Posterior cingulate gyrus (tissue), 11 donors: ENCODE measurements around the gene ELAVL4.

ENCODE experiments used
- DNase-seq, 10 donors: peaks; one replicate each; pipeline versions ENCODE4 v3.0.0 to v3.0.0-alpha.2; 2020 to 2021; ENCODE audit warnings: mixed read lengths in 3 of 10
- intact Hi-C: fragments of 100-400 bp; cut with DNase I; formaldehyde crosslinking; loops from one replicate; pipeline ENCODE4 v1.15.1; 2023

Gene ELAVL4

DNA sequence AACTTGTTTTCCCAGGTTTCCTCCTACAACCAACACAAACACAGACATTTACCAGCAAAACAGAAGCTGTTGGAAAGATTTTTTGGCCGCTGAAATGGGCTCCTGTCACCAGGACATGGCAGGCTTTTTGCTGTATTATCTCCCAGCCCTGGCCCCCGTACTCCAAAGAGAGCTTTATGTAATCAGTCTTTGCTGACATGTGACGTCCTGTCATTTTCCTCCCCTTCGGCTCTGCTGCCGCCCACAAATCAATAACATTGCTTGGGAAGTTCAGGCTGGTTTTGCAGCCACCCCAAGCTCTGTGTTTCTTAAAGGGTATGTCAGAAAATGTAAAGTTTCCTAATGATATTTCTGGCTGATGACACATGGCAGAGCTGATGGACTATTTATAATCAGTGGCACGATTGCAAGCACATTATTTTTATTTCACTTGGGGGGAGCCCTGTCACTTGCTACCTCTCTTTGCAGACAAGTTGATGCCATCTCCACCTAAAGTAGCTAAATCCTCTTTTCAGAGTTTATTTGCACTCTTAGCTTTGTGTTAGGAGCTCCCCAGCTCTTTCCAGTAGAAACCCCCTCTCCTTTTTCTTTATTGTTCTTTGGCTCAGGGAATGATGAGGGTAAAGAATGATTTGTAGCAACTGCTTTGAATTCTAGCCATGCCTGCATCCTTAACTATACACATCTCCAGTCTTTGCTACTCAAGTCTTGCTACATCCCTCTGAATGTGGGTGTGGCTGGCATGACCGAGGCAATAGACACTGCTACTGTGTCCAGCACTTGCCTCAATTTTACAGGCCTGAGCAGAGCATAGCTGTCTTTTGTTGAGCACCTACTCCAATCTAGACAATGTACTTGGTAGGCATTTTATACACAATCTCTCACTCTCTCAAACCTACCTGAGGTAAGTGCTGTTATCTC is 67.3 kb downstream of the ELAVL4 start:
- intact Hi-C loops: no loop called here
- no peak for DNase-seq

DNA sequence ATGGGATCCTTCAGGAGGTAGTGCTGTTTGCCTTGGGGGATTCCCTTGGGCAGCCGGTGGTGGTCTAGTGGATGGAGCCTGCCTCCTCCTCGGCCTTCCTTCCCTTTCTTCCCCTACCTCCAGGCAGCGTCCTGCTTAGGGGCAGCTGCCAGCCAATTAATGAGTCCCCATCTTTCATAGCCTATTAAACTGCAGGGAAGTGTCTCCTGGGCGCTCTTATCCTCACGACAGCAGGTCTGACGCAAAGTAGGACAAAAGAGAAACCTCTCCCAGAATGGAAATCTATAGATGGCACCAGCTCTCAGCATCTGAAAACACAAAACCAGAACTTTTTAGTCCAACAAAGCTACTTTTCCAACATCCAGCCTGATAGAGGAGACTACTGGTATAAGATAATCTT is 69.3 kb downstream of the ELAVL4 start:
- intact Hi-C loops: no loop called here
- no peak for DNase-seq

DNA sequence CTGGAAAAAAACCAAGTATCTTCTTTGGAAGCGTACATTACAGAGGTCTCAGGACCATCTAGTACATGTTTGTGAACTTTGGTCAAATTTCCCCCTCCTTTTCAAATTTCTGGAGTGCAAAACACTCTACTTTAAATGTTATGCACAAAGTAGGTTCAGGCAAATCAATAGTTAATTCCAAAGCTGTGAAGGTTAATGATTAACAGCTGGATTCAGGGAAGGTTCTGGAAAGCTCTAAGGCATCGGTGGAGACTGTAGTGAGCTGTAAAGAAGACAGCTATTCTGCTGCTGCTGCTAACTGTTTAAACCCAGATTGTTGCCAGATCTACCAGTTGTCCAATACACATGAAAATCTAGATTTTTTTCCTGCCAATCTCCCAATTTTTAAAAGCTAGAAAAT is 70.9 kb downstream of the ELAVL4 start:
- no peak for DNase-seq
- intact Hi-C loops: no loop called here

DNA sequence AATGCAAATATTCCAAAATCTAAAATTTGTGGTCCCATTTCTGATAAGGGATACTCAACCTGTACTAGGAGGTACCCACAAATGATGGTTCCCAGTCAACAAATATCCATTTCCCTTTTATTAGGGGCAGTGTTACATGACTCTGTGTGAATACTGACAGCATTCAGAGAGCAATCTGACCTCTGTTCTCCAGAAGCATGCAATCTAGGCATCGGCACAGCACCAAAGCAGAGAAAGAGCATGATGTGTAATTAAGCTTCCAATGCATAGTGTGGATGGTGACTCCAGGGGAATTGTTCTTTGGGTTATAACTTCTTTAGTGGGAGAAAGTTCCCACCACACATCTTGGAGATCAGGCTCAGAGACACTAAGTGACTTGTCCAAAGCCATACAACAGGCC is 71.6 kb downstream of the ELAVL4 start:
- intact Hi-C loops: no loop called here
- DNase-seq: no peak

DNA sequence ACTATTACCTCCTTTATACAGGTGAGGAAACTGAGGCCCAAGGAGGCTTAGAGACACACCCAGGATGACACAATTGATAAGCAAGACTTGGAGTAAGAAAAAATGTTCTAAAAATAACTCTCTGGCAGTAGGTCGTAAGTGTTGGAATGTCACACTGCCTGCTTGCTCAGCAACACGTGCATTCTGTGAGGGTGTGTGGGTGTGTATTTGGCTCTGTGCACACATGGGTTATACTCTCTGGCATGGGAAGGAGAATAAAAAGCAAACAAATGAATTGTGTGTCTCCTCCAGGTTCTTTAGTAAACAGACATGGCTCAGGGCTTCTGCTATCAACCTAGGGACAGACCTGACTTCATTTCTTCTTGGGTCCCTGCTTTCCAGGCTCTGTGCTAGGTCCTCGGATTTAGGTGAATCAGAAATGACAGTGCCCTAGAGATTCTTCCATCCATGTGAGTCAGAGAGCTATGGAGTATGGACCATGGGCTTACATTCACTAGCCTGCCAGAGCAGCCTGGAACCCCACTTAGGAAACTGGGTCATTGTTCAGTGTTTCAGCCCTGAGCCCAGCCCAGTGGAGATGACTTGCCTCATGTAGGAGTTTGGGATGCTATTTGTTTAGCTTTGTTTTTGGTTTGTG is 72.4 kb downstream of the ELAVL4 start:
- DNase-seq: no peak
- intact Hi-C loops: no loop called here

DNA sequence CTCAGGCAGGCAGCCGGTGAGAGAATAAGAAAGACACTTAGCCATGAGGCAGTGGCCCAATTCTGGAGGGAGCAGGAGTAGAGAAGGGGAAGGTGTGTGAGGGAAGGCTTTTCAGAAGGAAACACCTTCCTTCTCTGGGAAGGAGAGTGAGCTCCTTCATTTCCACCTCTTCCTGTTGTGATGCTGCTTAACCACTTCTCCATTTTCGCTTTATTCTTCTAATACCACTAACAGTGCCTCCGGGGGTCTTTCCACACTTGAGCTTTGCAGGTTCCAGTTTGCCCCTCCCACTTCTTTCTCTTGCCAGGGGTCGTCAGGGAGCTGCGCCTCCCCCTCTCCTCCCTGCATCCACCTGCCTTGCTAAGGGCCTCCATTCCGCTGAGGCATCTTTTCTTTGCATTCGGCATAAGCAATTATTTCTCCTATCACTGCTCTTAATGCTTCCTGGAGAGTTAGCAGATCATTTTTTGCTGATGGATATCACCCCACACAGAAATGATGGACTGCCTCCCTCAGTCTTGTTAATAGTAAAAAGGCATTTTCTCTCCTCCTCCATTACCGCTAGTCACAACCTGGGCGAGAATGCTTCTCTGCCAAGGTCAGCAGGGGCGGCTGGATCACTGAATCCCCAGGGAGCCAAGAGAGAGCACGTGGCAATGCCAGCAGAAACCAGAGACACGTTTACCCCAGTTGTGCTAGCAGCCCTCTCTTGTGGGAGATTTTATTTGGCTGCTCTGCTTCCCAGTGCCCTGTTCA is 74.8 kb downstream of the ELAVL4 start:
- no peak for DNase-seq
- intact Hi-C loops: no loop called here

DNA sequence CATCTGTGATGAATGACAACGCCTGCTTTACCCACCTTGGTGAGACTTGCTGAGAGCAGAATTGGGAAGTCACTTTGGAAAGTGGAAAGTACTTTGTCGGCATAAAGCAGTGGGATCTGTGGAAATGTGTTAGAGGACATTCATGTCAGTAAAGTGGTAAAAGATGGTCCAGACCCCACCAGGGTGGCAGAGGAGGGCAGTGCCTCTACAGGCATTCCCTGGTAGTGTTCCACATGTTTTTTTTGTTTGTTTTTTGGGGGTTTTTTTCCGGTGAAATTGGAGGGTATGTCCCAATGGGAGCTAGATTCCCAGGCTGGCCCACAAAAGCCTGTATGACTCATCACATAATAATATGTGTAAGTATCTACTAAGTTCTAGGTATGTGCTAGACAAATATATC is 80.6 kb downstream of the ELAVL4 start:
- intact Hi-C loops: no loop called here

DNA sequence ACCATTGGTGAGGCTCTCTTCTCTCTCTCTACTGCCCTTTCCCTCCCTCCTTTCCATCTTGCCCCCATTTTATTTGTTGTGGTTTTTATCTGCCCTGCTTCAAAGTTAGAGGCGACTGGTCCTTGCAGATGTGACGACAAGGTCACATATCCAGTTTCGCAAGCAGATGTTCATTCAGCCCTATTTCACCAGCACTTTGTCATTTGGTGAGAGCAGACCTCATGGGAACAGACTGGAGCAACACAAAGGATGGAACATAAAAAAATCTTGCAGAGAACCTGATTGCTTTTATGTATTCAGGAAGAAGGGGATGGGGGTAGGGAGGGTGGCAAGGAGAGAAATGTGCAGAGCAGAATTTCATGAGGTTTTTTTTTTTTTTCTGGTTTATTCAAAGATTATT is 84.3 kb downstream of the ELAVL4 start:
- intact Hi-C loops: no loop called here
- no peak for DNase-seq

More for the DNA sequence above, 80.6 kb downstream of the ELAVL4 start:
- DNase-seq: no peak

DNA sequence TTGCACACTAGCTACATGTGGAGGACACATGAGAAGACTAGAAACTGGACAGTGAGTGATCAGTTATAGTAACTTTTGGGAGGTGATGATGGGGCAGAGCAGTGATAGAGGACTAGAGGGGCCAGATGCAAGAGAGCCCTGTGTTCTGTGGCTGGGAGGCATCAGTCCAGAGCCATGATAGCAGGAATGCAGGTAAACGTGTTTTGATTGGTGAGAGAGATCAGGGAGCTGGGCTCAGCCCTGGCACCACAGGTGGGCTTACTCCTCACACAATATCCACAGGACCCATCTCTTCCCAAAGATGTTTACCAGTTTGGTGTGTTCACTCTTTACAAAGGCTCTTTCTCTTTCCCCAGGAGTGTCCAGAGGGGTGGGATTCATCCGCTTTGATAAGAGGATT is 86.5 kb downstream of the ELAVL4 start:
- DNase-seq: no peak
- intact Hi-C loops: no loop called here

DNA sequence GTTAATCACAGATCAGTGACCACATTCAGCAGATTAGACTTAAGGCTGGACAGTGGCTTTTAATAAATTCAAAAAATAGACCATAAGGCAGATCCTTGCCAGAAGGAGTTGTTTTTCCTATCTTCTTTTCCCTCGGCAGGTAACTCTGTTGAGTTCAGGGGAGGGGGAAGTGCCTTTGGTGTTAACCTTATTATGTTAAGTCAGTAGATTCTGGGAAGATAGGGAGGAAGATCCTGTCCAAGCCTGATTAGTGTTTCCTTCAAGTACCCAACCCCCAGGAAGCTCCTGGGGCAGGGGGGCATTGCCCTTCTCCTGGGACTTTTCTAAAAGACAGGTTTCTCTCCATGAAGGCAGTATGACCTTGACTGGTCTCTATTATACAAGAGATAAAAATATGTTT is 87.4 kb downstream of the ELAVL4 start:
- intact Hi-C loops: no loop called here
- DNase-seq: no peak

DNA sequence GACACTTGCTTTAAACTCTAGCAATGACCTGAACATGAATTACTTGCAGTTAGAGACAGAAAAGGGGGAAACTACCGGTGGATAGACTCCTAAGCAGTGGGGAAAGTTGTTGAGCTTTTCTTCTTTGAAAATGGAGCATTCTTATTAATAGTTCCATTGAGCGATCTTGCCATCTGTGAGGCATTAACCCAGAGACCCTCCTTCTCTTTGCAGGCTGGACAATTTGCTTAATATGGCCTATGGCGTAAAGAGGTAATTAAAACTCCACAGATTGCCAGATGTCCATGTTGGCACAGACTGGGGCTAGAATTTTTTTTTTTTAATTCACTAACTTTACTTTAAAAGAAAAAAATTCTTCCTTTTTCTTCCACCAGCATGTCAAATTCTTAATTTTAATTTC is 88.5 kb downstream of the ELAVL4 start:
- intact Hi-C loops: no loop called here
- DNase-seq: no peak

DNA sequence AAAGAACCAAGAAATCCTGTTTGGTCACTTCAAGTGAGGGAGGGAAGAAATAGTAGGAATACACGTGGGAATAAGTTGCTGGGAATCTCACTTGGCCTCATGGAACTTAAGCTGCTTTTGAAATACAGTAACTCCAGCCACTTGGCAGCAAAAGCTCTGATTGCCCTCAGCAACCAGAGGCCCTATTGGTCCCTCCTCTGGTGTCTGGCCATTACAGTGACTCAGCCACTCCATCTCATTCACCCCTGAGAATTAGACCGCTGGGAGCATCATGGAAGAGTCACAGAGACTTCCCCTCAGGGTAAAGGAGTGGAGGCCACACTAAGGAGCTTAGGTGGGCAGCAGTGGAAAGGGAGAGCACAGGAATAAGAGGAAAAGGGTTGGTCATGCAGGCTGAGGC is 99.6 kb downstream of the ELAVL4 start:
- intact Hi-C loops: no loop called here
- DNase-seq: no peak

DNA sequence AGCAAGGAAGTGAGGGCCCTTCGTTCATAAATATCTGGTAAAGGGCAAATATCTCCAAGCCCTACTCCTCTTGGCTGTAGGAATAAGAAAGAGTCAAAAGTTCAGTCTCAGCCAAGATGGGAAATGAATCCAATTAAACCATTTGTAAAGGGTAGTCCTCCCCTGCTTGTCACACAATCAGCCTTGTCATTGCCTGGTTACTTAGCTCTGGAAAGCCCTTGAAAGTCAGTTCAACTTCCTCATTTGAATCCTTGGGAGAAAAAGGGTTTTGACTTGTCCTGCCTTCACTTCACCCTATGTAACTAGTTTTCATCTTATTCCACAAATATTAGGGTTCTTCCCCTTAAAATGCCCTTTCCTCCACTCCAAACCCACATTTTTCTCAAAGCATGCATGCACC is 100.0 kb downstream of the ELAVL4 start:
- intact Hi-C loops: no loop called here
- DNase-seq: no peak

DNA sequence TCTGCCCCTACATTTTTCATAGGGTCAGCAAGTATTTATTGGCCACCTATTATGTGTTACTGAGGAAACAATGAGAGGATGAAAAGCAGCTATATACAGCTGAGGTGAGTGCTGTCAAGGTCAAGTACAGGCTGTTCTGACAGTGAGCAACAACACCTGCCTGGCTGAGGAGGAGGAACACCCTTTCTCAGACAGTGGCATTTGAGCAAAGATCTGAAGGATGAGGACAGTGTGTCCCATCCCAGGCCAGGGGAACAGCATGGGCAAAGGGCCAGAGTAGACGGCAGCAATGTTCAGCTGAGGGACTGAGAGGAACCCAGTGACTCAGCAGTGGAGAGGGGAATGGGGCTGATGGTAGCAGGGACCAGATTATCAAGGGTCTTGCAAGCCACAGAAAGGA is 101.0 kb downstream of the ELAVL4 start:
- intact Hi-C loops: no loop called here
- no peak for DNase-seq

DNA sequence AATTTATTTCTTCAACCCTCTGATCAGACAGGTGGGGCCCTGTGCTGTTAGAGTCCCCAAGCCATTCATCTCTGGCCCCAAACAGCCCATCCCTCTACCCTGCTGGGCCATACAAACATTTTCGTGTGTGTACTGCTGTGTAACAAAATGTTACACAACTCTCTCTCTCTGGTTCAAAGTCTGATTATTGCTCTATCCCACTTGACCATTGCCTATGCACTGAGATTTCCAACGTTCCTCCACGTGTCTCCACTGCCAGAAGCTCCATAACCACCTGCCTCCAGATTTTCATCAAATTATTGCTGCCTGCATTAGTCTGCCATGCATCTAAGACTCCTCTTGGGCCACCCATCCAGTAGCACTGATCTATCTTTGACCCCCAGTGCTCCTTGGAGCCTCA is 104.8 kb downstream of the ELAVL4 start:
- no peak for DNase-seq
- intact Hi-C loops: no loop called here

DNA sequence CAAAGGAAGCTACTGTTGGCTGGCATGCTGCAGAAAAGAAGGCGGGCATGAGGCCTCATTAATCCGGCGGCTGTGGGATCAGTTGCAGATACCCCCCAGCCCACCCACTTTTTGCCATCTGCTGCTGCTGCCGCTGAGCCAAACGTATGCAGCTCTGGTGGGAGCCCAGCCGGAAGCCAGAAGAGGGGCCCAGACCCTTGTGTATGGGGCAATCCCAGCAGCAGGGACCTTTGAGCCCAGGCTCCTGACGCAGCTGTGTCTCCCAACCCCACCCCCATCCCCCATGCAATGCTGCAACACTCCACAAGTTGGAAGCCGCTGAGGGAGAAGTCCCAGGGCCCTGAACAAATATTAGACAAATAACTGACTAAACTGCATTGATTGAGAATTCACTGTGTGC is 106.0 kb downstream of the ELAVL4 start:
- intact Hi-C loops: no loop called here
- no peak for DNase-seq

DNA sequence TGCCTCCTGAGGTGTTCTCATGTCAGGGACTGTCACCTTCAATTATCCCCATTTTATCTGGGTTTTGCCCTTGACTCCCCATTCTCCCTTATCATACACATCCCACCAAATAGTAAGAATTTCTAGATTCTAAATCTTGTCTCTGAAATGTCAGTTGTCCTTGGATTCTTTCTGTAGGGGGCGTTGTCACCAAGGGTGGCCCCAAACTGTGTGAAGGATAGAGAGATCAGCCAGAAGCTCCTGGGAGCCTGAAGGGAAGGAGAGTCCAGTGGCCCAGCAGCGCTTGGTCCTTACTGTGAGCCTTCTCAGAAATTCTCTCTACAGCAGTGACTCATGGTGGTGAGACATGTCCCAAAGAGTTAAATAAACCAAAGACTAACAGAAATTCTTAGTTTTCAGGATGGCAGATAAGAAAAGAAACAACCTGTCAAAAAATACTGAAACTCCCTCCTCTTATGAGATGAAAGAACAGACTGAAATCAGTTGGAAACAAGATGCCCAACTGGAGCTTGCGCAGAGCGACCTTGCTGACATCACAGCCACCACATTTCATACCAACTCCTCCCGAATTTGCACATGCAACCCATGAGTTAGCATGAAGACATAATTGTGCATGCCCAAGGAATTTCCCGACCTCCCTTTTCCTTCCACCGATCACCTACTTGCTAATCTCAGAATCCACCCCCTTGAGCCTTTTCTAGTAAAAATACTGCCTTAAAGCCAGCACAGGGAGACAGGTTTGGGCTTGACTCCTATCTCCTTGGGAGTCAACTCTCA is 109.8 kb downstream of the ELAVL4 start:
- intact Hi-C loops: no loop called here
- no peak for DNase-seq

DNA sequence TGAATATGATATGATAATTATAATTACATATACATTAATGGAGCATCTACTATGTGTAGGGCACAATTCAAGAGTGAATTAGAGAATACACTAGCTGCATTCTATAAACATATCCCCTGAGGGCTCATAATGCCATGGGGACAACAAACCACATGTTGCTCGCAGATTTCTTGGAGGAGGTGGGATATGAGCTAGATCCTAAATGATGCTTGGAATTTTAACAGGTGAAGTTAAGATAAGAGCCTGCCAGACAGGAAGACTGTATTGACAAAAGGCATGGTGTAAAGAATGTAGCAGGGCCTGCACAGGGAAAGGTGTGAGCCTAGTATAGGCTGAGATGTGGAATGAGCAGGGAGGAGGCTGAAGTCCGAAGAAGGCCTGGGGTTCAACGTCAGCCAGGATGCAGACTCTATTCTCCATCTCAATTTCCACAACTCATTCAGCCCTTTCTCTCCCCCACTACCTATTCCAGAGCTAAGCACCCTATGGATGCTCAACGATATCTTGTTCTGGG is 120.2 kb downstream of the ELAVL4 start:
- intact Hi-C loops: no loop called here

DNA sequence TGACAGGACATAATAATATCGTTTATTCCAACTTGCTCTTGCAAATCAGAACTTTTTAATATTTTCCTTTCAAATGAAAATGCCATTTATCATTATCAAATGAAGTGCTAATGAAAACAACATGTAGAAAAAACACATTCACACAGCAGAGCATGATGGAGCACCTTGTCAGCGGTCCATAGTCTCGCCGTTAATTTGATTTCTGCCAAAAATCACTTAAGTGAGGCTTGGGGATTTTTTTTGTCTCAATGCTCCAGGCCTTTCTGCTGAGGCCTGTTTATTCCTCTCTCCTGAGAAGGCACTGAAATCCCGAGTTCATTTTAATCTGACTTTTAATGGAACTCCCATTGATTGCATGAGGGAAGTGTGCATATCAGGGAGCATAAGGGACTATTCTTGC is 122.5 kb downstream of the ELAVL4 start:
- intact Hi-C loops: no loop called here
- DNase-seq: no peak

More for the DNA sequence above, 120.2 kb downstream of the ELAVL4 start:
- DNase-seq: no peak

DNA sequence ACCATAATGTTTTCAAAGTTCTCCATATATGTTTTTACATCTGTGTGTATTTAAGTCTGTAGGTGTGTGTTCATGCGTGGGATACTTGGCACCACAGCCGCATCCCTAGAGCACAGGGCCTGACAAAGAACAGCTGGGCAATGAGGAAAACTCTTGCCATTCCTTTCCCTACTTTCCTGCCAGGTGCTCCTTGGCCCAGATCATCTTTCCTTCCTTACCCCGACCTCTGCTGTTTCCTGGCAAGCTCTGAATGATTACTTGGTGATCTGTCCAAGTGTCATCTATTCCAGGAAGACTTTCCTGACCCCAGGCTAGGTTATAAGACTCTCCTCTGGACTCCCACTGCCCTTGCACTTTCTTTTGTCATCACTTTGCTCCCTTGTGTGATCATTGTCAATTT is 123.6 kb downstream of the ELAVL4 start:
- intact Hi-C loops: no loop called here
- DNase-seq: no peak

DNA sequence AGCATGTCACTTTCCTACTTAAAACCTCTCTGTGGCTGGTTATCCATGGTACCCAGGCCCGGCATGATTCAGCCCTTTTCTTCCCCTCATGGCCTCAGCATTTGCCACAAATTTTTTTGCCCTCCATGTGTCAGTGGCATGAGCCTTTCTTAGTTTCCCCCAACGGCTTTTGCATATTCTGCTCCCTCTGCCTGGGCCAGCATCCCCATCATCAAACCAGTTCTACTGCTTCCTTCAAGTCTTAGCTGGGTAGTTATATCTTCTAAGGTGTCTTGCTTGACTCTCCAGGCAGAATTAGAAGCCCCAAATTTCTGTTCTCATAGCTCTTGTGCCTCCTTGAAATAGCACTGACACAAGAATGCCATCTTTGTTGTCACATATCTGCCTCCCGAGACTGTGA is 127.9 kb downstream of the ELAVL4 start:
- no peak for DNase-seq
- intact Hi-C loops: no loop called here
